LNCaP clone FGC (cell line): ENCODE measurements around the gene TK2.

ENCODE experiments used
- DNase-seq: peaks from one replicate; pipeline ENCODE4 v3.0.0-alpha.2; 2011; ENCODE audit warnings: low read depth
- H3K4me3 ChIP-seq: 2 replicates; pipeline ENCODE4 v1.5.1; 2011; ENCODE audit warnings: mild to moderate bottlenecking, low read depth, low read length, control low read depth
- CTCF ChIP-seq: IDR thresholded peaks from 2 replicates; pipeline ENCODE4 v1.5.1; 2012; ENCODE audit warnings: mild to moderate bottlenecking; ENCODE audit not compliant: control insufficient read depth, insufficient read depth; ENCODE audit errors: extremely low read depth

Gene TK2

GRCh38 chr16:66495440-66495839, 54.5 kb downstream of the TK2 start:
- no peak overlapping the region for H3K4me3 ChIP-seq
- no peak for TF ChIP-seq CTCF
- DNase-seq: no peak

GRCh38 chr16:66494916-66495315, 55.0 kb downstream of the TK2 start:
- DNase-seq: no peak
- no peak overlapping the region for H3K4me3 ChIP-seq
- TF ChIP-seq CTCF: no peak

- H3K4me3 ChIP-seq: no peak overlapping the region
- DNase-seq: no peak
- no peak for TF ChIP-seq CTCF
Measured at GRCh38 chr16:66493490-66494401, 56.2 kb downstream of the TK2 start.

GRCh38 chr16:66491716-66492064, 58.2 kb downstream of the TK2 start:
- no peak overlapping the region for H3K4me3 ChIP-seq
- DNase-seq: no peak
- TF ChIP-seq CTCF: no peak

- H3K4me3 ChIP-seq: no peak overlapping the region
- TF ChIP-seq CTCF: no peak
- DNase-seq: no peak
Measured at GRCh38 chr16:66490774-66491715, 58.9 kb downstream of the TK2 start.

GRCh38 chr16:66489818-66490217, 60.1 kb downstream of the TK2 start:
- no peak for DNase-seq
- no peak for TF ChIP-seq CTCF
- H3K4me3 ChIP-seq: no peak overlapping the region
